OCI-LY7 (cell line): ENCODE measurements around the gene LPIN1. TPM values are rescaled to one million over a fixed set of nuclear protein-coding genes. Genes with fewer than 3 reads are reported as not detected.
A peak's percentile ranks its signal among the peaks of the same experiment; 100 is the strongest.

Experiments used
- BruUV-seq: library from RNA; stranded (reverse); fragments of 400-500 nt; replicated peaks from 2 replicates; lab custom pipeline; 2021; lab: Mats Ljungman, UMichigan
- CTCF ChIA-PET: fragments of 300-600 bp; sonication (Branson Sonifier 250); formaldehyde crosslinking; loops from one replicate; lab custom pipeline; 2022; ENCODE audit warnings: antibody characterized with exemption; ENCODE audit not compliant: unreplicated experiment; lab: Charles Lee
- POLR2A ChIA-PET: fragments of 300-600 bp; sonication (Branson Sonifier 250); formaldehyde crosslinking; loops from one replicate; lab custom pipeline; 2022; ENCODE audit warnings: antibody characterized with exemption; lab: Charles Lee
- DNase-seq: peaks from one replicate; pipeline ENCODE4 v3.0.0-alpha.2; 2015; ENCODE audit warnings: low spot score
- H2AFZ ChIP-seq: fragments of 200-600 bp; sonication (generic), shearing (Covaris generic); 2 replicates; pipeline ENCODE4 v1.6.1; 2014; ENCODE audit warnings: mild to moderate bottlenecking, antibody characterized with exemption, low read length, moderate library complexity
- H3K27ac ChIP-seq: fragments of 200-600 bp; sonication (generic); 2 replicates; pipeline ENCODE4 v1.5.1; 2014; ENCODE audit warnings: mixed run types, low read depth, mild to moderate bottlenecking, moderate library complexity, low read length, inconsistent platforms; ENCODE audit not compliant: poor library complexity, severe bottlenecking
- H3K36me3 ChIP-seq: fragments of 200-600 bp; sonication (generic); 2 replicates; pipeline ENCODE4 v1.6.1; 2014; ENCODE audit warnings: mild to moderate bottlenecking, antibody characterized with exemption, low read length, moderate library complexity, mixed read lengths; ENCODE audit not compliant: insufficient read depth
- H3K4me1 ChIP-seq: fragments of 200-600 bp; sonication (generic); 2 replicates; pipeline ENCODE4 v1.5.1; 2014; ENCODE audit warnings: mild to moderate bottlenecking, low read length; ENCODE audit not compliant: insufficient read depth, poor library complexity, severe bottlenecking
- H3K4me2 ChIP-seq: fragments of 200-600 bp; sonication (generic); 2 replicates; pipeline ENCODE4 v1.6.1; 2014; ENCODE audit warnings: mild to moderate bottlenecking, low read length
- H3K4me3 ChIP-seq: fragments of 200-600 bp; sonication (generic); 2 replicates; pipeline ENCODE4 v1.5.1; 2014; ENCODE audit warnings: mild to moderate bottlenecking, low read depth, low read length; ENCODE audit not compliant: poor library complexity, severe bottlenecking
- H3K79me2 ChIP-seq: fragments of 200-600 bp; sonication (generic); 2 replicates; pipeline ENCODE4 v1.6.1; 2016; ENCODE audit warnings: low read depth, mild to moderate bottlenecking, low read length, moderate library complexity, mixed read lengths; ENCODE audit not compliant: insufficient read depth
- H3K9me2 ChIP-seq: fragments of 200-600 bp; sonication (generic); 2 replicates; pipeline ENCODE4 v1.6.1; 2016; ENCODE audit warnings: mild to moderate bottlenecking, low read length, mixed read lengths; ENCODE audit not compliant: insufficient read depth
- H3K9me3 ChIP-seq: fragments of 200-600 bp; sonication (generic); 2 replicates; pipeline ENCODE4 v1.6.1; 2014; ENCODE audit warnings: mild to moderate bottlenecking, mixed run types, low read length, mixed read lengths
- H4K20me1 ChIP-seq: fragments of 200-600 bp; sonication (generic); 2 replicates; pipeline ENCODE4 v1.6.1; 2014; ENCODE audit warnings: mild to moderate bottlenecking, antibody characterized with exemption, low read length, moderate library complexity, mixed read lengths; ENCODE audit not compliant: insufficient read depth
- EZH2phosphoT487 ChIP-seq: fragments of 200-600 bp; sonication (generic); IDR thresholded peaks from 2 replicates; pipeline ENCODE4 v1.6.1; 2018; ENCODE audit warnings: low read depth, borderline replicate concordance, mild to moderate bottlenecking, mixed run types, antibody characterized with exemption, low read length, moderate library complexity, mixed read lengths
- intact Hi-C: fragments of 100-400 bp; cut with micrococcal nuclease; formaldehyde crosslinking; loops from one replicate; pipeline ENCODE4 v1.10.0; 2022; ENCODE audit not compliant: unreplicated experiment
- total RNA-seq, 2 experiments: library from RNA; depleted of rRNA in 1 of 2; stranded (reverse); fragments of >200 nt in 1 of 2; shearing (Covaris generic) in 1 of 2; gene quantifications; 2 replicates each; pipeline ENCODE4 v1.2.3, GENCODE V29; 2014 to 2022
- TF ChIP-seq, protein P1 (sequence below): fragments of 200-600 bp; sonication (generic); conservative IDR thresholded peaks from 2 replicates; pipeline ENCODE4 v1.5.1; 2014; ENCODE audit warnings: mild to moderate bottlenecking, antibody characterized with exemption, low read length, moderate library complexity, mixed read lengths

The LPIN1 gene
- total RNA-seq, 2 experiments from 2014 or later: 56.9 to 70.2 TPM

DNA sequence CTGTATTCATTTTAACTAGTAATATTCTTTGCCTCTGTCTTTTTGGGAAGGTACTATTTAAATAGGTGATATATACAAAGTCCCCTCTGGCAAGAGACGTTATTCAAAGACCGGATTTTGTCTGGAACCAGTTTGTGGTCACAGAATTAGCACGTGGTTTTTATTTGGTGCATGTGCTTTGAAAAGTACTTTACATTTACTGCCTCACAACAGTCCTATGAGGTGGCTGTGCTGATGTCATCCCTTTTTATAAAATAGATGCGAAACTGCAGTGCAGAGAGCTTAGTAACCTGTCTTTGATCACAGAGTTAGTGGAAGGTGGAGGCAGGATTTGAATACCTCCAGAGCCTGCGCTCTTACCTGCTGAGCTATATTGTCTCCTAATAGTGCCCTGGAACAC is 4.0 kb downstream of the LPIN1 start:
- Histone ChIP-seq H3K27ac (peak overlapping the region; percentile 88), H4K20me1 (peaks cover 34% of the 10 kb centered on the region), H3K36me3 (0 out of 2 replicates have a peak, but pooled peaks cover 2% of the 10 kb centered on the region), H3K4me1 (peaks cover 85% of the 10 kb centered on the region), H2AFZ (no peak overlapping the region), H3K9me2 (no peaks in the 10 kb centered on the region), H3K4me3 (peak overlapping the region; percentile 80), H3K9me3 (no peaks in the 10 kb centered on the region), H3K4me2 (peak overlapping the region; percentile 98), H3K79me2 (peaks cover 75% of the 10 kb centered on the region)
- TF ChIP-seq, protein P1, sequence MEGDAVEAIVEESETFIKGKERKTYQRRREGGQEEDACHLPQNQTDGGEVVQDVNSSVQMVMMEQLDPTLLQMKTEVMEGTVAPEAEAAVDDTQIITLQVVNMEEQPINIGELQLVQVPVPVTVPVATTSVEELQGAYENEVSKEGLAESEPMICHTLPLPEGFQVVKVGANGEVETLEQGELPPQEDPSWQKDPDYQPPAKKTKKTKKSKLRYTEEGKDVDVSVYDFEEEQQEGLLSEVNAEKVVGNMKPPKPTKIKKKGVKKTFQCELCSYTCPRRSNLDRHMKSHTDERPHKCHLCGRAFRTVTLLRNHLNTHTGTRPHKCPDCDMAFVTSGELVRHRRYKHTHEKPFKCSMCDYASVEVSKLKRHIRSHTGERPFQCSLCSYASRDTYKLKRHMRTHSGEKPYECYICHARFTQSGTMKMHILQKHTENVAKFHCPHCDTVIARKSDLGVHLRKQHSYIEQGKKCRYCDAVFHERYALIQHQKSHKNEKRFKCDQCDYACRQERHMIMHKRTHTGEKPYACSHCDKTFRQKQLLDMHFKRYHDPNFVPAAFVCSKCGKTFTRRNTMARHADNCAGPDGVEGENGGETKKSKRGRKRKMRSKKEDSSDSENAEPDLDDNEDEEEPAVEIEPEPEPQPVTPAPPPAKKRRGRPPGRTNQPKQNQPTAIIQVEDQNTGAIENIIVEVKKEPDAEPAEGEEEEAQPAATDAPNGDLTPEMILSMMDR: no peak
- TF ChIP-seq EZH2phosphoT487: no peak
- peak; percentile 78 for DNase-seq
- POLR2A ChIA-PET: interaction anchor here (0.8 to 2.1 kb wide), 5 partner anchors 11 to 25 kb away, joined by 3 to 6 read pairs (median 4); no protein-coding TSS in a partner anchor
- intact Hi-C loops: loop anchor here (5.0 kb wide), 2 partner anchors 297 to 1303 kb away; partner anchors contain the start of gene ODC1
- CTCF ChIA-PET: interaction anchor here (1.2 to 1.7 kb wide), 3 partner anchors 9 to 29 kb away, joined by 4 read pairs; no protein-coding TSS in a partner anchor
- BruUV-seq: no TSS peak

DNA sequence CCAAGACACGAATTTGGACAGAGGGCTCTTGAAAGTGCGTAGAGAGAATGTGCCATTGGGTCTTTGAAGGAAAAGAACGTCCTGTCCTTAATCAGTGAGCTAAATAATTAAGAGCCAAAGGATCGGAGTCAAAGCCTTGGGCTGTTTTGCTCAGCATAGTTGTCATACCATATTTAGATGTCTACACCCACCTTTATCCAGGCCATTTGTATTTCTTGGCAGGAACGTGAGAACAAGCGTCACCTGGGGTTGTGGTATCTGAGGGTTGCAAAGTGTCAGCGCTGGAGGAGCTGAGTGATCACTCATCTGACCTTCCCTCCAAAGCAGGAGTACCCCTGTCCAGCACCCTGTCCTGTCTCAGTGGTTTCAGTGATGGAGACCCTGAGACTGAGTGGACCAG is 4.5 kb downstream of the LPIN1 start:
- H4K20me1 ChIP-seq: peaks cover 34% of the 10 kb centered on the region
- no peaks in the 10 kb centered on the region for H3K9me2 ChIP-seq
- peaks cover 79% of the 10 kb centered on the region for H3K79me2 ChIP-seq
- H3K9me3 ChIP-seq: no peaks in the 10 kb centered on the region
- H3K4me1 ChIP-seq: peaks cover 85% of the 10 kb centered on the region
- no peak overlapping the region for H2AFZ ChIP-seq
- H3K36me3 ChIP-seq: 0 out of 2 replicates have a peak, but pooled peaks cover 2% of the 10 kb centered on the region
- H3K4me2 ChIP-seq: peak overlapping the region; percentile 98
- ChIA-PET CTCF (interaction anchor here (1.0 to 1.3 kb wide), 3 partner anchors 9 to 28 kb away, joined by 4 read pairs; no protein-coding TSS in a partner anchor), POLR2A (interaction anchor here (0.5 to 2.1 kb wide), 7 partner anchors 9 to 294 kb away, joined by 3 to 6 read pairs (median 4); no protein-coding TSS in a partner anchor)
- peak overlapping the region; percentile 88 for H3K27ac ChIP-seq
- intact Hi-C loops: loop anchor here (5.0 kb wide), 2 partner anchors 296 to 1304 kb away; partner anchors contain the start of gene ODC1
- TF ChIP-seq EZH2phosphoT487: no peak
- TF ChIP-seq, protein P1: no peak
- peak; percentile 21 for DNase-seq
- TSS peak; percentile 27 for BruUV-seq
- H3K4me3 ChIP-seq: peak overlapping the region; percentile 80

DNA sequence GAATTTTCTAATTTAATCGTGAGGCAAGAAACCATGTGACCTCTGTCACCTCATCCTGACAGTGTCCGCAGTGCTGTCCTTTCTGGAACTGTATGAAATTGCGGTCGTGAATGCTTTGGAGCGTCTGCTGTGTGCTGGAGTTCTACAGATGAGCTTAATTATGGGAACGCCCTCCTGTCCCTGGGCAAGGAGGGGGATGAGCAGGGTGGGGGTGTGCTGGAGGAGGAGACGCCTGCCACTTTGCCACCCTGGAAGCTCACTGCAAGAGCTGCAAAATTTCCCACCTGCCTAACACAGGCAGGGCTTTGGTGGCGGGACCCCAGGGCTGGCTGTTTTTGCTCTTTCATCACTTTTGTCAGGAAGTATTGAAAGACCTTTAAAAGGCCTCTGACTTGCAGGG is 6.5 kb downstream of the LPIN1 start:
- Histone ChIP-seq H3K79me2 (peaks cover 88% of the 10 kb centered on the region), H3K9me2 (no peaks in the 10 kb centered on the region), H3K9me3 (peaks cover 3% of the 10 kb centered on the region; the same call in 1 of the 2 replicates), H3K4me1 (peaks cover 98% of the 10 kb centered on the region), H3K4me3 (peak overlapping the region; percentile 62), H3K36me3 (peaks cover 10% of the 10 kb centered on the region), H3K27ac (peak overlapping the region; percentile 95), H4K20me1 (peaks cover 32% of the 10 kb centered on the region), H3K4me2 (peak overlapping the region; percentile 78), H2AFZ (no peak overlapping the region)
- POLR2A ChIA-PET: interaction anchor here (0.7 to 3.5 kb wide), 3 partner anchors 9 to 168 kb away, joined by 3 to 29 read pairs (median 5); no protein-coding TSS in a partner anchor
- CTCF ChIA-PET: interaction anchor here (0.6 to 1.5 kb wide), 2 partner anchors 9 to 27 kb away, joined by 3 to 10 read pairs; no protein-coding TSS in a partner anchor
- intact Hi-C loops: loop anchor here (5.0 kb wide), 2 partner anchors 294 to 1306 kb away; partner anchors contain the start of gene ODC1
- DNase-seq: no peak
- BruUV-seq: no TSS peak
- TF ChIP-seq, protein P1: no peak
- TF ChIP-seq EZH2phosphoT487: no peak
